Mononuclear cell (primary cell): ENCODE measurements around the gene P2RY2. TPM values are rescaled to one million over a fixed set of nuclear protein-coding genes. Genes with fewer than 3 reads are reported as not detected.
A peak's percentile ranks its signal among the peaks of the same experiment; 100 is the strongest.

Experiments used
- H3K27me3 ChIP-seq: 2 replicates; pipeline ENCODE4 v1.6.0; 2011; ENCODE audit warnings: low read length, control low read depth; ENCODE audit not compliant: insufficient read depth
- H3K4me1 ChIP-seq: 2 replicates; pipeline ENCODE4 v1.5.1; 2011; ENCODE audit warnings: mild to moderate bottlenecking, low read length, control low read depth; ENCODE audit not compliant: insufficient read depth
- H3K4me3 ChIP-seq: 2 replicates; pipeline ENCODE4 v1.5.1; 2011; ENCODE audit warnings: mild to moderate bottlenecking, low read length, moderate library complexity
- H3K9me3 ChIP-seq: 2 replicates; pipeline ENCODE4 v1.5.1; 2011; ENCODE audit warnings: low read depth, mild to moderate bottlenecking, control low read depth, low read length
- total RNA-seq: library from RNA; depleted of rRNA; stranded (reverse); fragments of >200 nt; gene quantifications from one replicate; pipeline ENCODE4 v1.2.3, GENCODE V29; 2012

The P2RY2 gene
- total RNA-seq, 1 donor: 2.4 TPM

GRCh38 chr11:73209892-73210291 is 8.2 kb upstream of the P2RY2 start:
- Histone ChIP-seq H3K4me3 (no peak overlapping the region), H3K4me1 (peaks cover 40% of the 10 kb centered on the region)

DNA sequence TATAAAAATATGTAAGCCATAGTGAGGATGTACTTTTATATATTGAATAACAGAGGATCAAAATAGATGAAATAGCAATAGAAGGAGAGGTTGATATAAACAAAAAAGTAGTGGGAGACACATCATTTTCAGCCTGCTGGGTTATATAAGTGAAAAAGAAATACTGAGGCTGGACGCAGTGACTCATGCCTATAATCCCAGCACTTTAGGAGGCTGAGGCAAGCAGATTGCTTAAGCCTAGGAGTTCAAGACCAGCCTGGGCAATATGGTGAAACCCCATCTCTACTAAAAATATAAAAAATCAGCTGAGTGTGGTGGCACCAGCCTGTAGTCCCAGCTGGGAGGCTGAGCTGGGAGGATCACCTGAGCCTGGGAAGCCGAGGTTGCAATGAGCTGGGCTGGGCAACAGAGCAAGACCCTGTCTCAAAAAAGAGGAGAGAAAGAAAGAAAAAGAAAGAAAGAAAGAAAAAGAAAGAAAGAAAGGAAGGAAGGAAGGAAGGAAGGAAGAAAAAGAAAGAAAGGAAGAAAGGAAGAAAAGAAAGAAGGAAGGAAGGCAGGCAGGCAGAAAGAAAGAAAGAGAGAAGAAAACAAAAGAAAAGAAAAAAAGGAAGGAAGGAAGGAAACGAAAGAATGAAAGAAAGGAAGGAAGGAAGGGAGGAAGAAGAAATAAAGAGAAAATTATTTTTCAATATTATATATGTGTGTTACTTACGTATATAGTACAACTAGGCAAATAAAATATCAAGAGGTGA is 7.0 kb upstream of the P2RY2 start:
- Histone ChIP-seq H3K9me3 (no peaks in the 10 kb centered on the region), H3K4me1 (peaks cover 40% of the 10 kb centered on the region), H3K4me3 (no peak overlapping the region), H3K27me3 (no peaks in the 10 kb centered on the region)

More at GRCh38 chr11:73209892-73210291, 8.2 kb upstream of the P2RY2 start:
- no peaks in the 10 kb centered on the region for H3K27me3 ChIP-seq
- no peaks in the 10 kb centered on the region for H3K9me3 ChIP-seq

- Histone ChIP-seq H3K4me1 (peaks cover 54% of the 10 kb centered on the region), H3K27me3 (no peaks in the 10 kb centered on the region)
Observed at GRCh38 chr11:73213196-73214143, 4.6 kb upstream of the P2RY2 start.

DNA sequence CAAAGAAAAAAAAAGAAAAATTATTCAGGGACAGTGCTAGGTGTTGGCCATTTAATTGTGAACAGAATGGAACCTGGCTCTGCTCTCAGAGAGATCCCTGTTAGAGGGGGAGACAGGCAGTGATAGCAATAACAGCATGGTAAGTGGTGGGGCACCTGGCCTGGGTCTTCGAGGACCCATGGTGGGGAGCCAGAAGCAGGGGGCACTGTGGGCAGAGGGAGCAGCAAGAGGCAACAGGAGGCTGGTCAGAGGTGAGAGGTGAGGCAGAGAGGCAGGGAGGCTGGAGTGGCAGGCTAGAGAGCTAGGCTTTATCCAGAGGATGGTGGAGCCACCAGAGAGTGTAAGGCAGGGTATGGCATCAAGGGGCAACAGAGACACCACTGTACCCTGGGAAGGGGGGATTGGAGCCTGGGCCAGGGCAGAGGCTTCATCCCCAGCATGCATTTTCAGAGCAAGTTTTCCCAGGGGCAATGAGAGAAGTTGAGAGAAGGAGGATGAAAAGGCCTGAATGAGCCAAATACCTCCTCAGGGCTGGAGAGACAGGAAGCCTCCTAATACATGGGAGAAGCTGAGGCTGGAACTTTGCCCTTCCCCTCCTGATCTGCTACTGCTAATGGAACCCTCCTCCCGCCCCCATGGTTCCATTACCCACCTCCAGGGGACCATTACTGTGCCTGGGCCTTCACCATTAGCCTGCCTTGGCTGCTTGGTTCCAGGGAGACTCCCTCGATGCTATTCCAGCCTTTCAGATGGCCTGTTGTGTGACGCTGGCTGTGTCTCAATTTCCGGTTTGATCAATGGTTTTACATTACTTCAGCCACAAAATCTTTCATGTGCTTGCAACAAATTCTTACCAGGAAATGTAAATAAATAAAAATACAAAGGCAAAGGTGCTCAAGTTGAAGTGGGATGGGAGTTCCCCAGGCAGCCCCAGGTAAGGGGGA is 2.6 kb upstream of the P2RY2 start:
- Histone ChIP-seq H3K4me3 (no peak overlapping the region), H3K9me3 (no peaks in the 10 kb centered on the region), H3K4me1 (peaks cover 74% of the 10 kb centered on the region), H3K27me3 (peaks cover 4% of the 10 kb centered on the region)

More at GRCh38 chr11:73213196-73214143, 4.6 kb upstream of the P2RY2 start:
- no peak overlapping the region for H3K4me3 ChIP-seq
- no peaks in the 10 kb centered on the region for H3K9me3 ChIP-seq

GRCh38 chr11:73216465-73216864 is 1.6 kb upstream of the P2RY2 start:
- no peaks in the 10 kb centered on the region for H3K9me3 ChIP-seq
- H3K27me3 ChIP-seq: peaks cover 4% of the 10 kb centered on the region
- no peak overlapping the region for H3K4me3 ChIP-seq
- H3K4me1 ChIP-seq: peaks cover 79% of the 10 kb centered on the region

GRCh38 chr11:73217131-73217809 is 811 bp upstream of the P2RY2 start:
- Histone ChIP-seq H3K4me1 (peaks cover 84% of the 10 kb centered on the region), H3K9me3 (no peaks in the 10 kb centered on the region), H3K27me3 (peaks cover 4% of the 10 kb centered on the region), H3K4me3 (peak overlapping the region; percentile 48)

DNA sequence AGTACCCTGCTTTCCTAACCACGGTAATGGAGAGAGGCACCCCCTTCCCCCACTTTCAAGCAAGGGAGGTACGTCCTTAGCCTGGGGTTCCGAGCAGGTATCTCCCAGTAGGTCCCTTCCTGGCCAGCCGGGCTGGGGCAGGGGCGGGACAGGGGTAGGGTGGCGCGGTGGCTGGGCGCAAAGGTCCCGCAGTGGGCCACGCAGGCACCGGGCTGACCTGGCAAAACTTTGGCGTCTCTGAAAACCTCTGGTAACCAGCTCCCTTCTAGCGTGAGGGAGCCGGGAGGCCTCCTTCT is 323 bp upstream of the P2RY2 start:
- peak overlapping the region; percentile 48 for H3K4me3 ChIP-seq
- H3K27me3 ChIP-seq: peaks cover 4% of the 10 kb centered on the region
- peaks cover 84% of the 10 kb centered on the region for H3K4me1 ChIP-seq
- H3K9me3 ChIP-seq: no peaks in the 10 kb centered on the region

DNA sequence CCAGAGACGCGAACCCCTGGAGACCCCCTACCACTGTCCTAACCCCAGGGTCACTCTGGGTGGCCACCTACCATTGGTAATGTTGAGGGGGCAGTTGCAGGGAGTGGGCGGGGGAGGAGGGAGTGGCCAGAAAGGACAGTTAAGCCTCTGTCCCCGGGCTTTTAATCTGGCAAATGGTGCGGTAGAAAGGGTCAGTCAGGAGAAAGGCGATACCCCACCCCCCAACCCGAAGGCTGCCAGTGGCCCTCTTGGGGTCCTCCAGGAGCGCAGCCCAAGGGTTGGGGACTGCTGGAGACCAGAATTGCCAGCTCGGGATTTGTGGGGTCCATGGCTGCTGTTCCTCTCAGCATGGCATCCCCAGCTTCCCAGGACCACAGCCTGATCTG is 742 bp downstream of the P2RY2 start:
- Histone ChIP-seq H3K4me1 (peaks cover 79% of the 10 kb centered on the region), H3K9me3 (no peaks in the 10 kb centered on the region), H3K4me3 (peak overlapping the region; percentile 48), H3K27me3 (peaks cover 4% of the 10 kb centered on the region)

- Histone ChIP-seq H3K27me3 (peaks cover 4% of the 10 kb centered on the region), H3K4me1 (peaks cover 71% of the 10 kb centered on the region), H3K4me3 (no peak overlapping the region), H3K9me3 (no peaks in the 10 kb centered on the region)
Observed at GRCh38 chr11:73219396-73220285, 1.6 kb downstream of the P2RY2 start.

- peaks cover 4% of the 10 kb centered on the region for H3K27me3 ChIP-seq
- peaks cover 52% of the 10 kb centered on the region for H3K4me1 ChIP-seq
- no peaks in the 10 kb centered on the region for H3K9me3 ChIP-seq
- no peak overlapping the region for H3K4me3 ChIP-seq
Observed at GRCh38 chr11:73221451-73221850, 3.4 kb downstream of the P2RY2 start.

DNA sequence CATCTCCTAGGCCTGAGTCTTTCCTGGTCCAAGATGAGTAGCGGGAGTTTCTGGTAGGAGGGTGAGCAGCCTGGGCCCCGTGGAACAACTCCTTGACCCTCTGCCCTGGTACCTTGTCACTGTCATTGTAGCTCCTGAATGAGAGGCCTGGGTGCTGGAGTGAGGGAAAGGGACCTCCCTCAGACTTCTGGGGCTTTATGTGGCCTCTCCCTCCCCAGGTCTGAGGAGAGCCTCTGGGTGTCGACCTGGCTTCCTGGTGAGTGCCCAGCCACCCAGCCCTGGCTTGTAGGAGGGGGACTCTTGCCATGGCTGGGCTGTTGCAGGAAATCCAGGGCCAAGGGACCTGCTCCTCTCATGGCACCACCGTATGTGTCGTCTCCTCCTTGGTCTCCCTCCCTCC is 3.9 kb downstream of the P2RY2 start:
- peaks cover 4% of the 10 kb centered on the region for H3K27me3 ChIP-seq
- peaks cover 47% of the 10 kb centered on the region for H3K4me1 ChIP-seq

DNA sequence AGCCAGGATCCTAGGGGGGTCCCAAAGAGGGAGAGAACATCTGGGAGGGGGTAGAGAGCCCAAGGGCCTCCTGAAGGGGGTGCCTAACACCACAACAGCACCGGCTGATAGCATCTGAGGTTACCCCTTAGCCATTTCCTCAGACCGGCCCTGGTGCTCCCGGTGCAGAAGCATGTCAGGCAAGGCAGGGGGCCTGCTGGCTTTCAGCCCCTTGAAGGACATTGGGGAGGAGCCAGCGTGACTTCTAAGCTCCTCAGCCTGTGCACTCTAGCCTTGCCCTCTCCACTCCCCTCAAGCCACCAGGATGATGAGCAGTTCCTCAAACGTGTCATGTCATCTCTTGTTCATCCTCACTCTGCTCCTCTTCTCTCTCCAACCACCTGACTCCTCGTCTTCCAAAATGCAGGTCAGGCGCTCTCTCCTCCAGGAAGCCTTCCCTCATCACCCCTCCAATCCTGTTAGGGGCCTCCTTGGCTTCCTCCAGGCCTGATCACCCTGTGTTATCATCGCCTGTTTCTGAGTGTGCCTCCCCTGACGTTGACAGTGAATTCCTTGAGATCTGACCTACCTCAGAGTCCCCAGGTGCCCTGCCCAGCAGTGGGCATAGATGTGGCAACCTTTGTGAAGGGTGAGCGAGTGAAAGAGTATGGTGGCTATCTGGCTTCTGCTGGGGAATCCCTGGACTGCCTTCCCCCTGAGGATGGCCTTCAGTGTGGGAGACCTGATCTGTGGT is 6.1 kb downstream of the P2RY2 start:
- no peak overlapping the region for H3K4me3 ChIP-seq
- no peaks in the 10 kb centered on the region for H3K9me3 ChIP-seq
- peaks cover 28% of the 10 kb centered on the region for H3K4me1 ChIP-seq
- peaks cover 1% of the 10 kb centered on the region for H3K27me3 ChIP-seq

More for the DNA sequence above, 3.9 kb downstream of the P2RY2 start:
- Histone ChIP-seq H3K4me3 (no peak overlapping the region), H3K9me3 (no peaks in the 10 kb centered on the region)
